GM21423 (cell line): Measurements from ENCODE around the gene AHNAK.

Source experiments
- ATAC-seq: cut with Tn5 transposase; IDR thresholded peaks from one replicate; pipeline ENCODE4 v1.9.1; 2021; ENCODE audit warnings: mild to moderate bottlenecking, moderate library complexity; ENCODE audit not compliant: unreplicated experiment

AHNAK gene

GRCh38 chr11:62498031-62498430 lies 48.6 kb downstream of the AHNAK start:
- no peak for ATAC-seq

- no peak for ATAC-seq
These were observed 49.3 kb downstream of the AHNAK start for GRCh38 chr11:62497132-62497801.

GRCh38 chr11:62496676-62497075 lies 49.9 kb downstream of the AHNAK start:
- ATAC-seq = no peak

- ATAC-seq = no peak
These were observed 52.4 kb downstream of the AHNAK start for GRCh38 chr11:62494246-62494645.

- no peak for ATAC-seq
These were observed 52.8 kb downstream of the AHNAK start for GRCh38 chr11:62493801-62494200.

GRCh38 chr11:62492586-62492985 lies 54.0 kb downstream of the AHNAK start:
- no peak for ATAC-seq

- ATAC-seq = no peak
These were observed 54.9 kb downstream of the AHNAK start for GRCh38 chr11:62491571-62492329.

GRCh38 chr11:62489204-62489603 lies 57.4 kb downstream of the AHNAK start:
- ATAC-seq = no peak

- no peak for ATAC-seq
These were observed 58.7 kb downstream of the AHNAK start for GRCh38 chr11:62487738-62488551.

GRCh38 chr11:62487136-62487535 lies 59.5 kb downstream of the AHNAK start:
- no peak for ATAC-seq

- ATAC-seq = no peak
These were observed 62.3 kb downstream of the AHNAK start for GRCh38 chr11:62484352-62484751.

- ATAC-seq = no peak
These were observed 63.9 kb downstream of the AHNAK start for GRCh38 chr11:62482753-62483152.

- ATAC-seq = no peak
These were observed 66.9 kb downstream of the AHNAK start for GRCh38 chr11:62479631-62480201.

- no peak for ATAC-seq
These were observed 68.7 kb downstream of the AHNAK start for GRCh38 chr11:62477927-62478326.

- ATAC-seq = no peak
These were observed 74.3 kb downstream of the AHNAK start for GRCh38 chr11:62472063-62472884.

- ATAC-seq = no peak
These were observed 75.0 kb downstream of the AHNAK start for GRCh38 chr11:62471603-62472002.

GRCh38 chr11:62468577-62468976 lies 78.0 kb downstream of the AHNAK start:
- ATAC-seq = no peak

- ATAC-seq = no peak
These were observed 80.2 kb downstream of the AHNAK start for GRCh38 chr11:62466444-62466843.

- no peak for ATAC-seq
These were observed 82.0 kb downstream of the AHNAK start for GRCh38 chr11:62464655-62465054.

- ATAC-seq = no peak
These were observed 83.5 kb downstream of the AHNAK start for GRCh38 chr11:62463121-62463542.
